ENCODE measurements around the gene DNAH11.

GRCh38 chr7:21884496-21884895 is 341.7 kb downstream of the DNAH11 start:
- no peak for TF ChIP-seq CTCF (conservative IDR thresholded peaks at IDR 0.05 in 1 of 2, IDR thresholded peaks at IDR 0.05 in 1 of 2; ENCODE audit: extremely low read depth in 1 of 2, insufficient read depth in 1 of 2, low read depth in 1 of 2, low read length in 2 of 2)
- TF ChIP-seq EZH2 (IDR thresholded peaks at IDR 0.05; ENCODE audit: borderline replicate concordance, low read length) = no peak
